CD1c-positive myeloid dendritic cell (primary cell): ENCODE measurements around the gene KANK3.

Experiments used
- DNase-seq: peaks from one replicate; pipeline ENCODE4 v3.0.0-alpha.2; 2016; ENCODE audit errors: extremely low spot score

Gene KANK3

DNA sequence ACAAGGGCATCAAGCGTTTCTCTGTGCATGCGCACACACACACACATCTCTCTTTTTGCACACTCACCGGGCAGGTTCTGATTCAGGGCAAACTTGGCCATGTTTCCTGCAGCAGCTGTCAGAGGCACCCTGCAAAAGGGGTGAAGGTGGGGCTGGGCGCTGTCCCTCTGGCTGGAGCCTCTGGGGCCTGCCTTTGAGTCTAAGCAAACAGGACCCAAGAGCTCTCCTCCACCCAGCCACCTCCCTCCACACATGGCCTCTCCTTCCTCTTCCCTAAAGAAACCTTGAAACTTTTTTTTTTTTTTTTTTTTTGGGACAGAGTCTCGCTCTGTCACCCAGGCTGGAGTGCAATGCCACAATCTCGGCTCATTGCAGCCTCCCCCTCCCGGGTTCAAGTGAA is 5.3 kb downstream of the KANK3 start:
- DNase-seq = no peak

GRCh38 chr19:8336660-8337059 is 6.4 kb downstream of the KANK3 start:
- no peak for DNase-seq

DNA sequence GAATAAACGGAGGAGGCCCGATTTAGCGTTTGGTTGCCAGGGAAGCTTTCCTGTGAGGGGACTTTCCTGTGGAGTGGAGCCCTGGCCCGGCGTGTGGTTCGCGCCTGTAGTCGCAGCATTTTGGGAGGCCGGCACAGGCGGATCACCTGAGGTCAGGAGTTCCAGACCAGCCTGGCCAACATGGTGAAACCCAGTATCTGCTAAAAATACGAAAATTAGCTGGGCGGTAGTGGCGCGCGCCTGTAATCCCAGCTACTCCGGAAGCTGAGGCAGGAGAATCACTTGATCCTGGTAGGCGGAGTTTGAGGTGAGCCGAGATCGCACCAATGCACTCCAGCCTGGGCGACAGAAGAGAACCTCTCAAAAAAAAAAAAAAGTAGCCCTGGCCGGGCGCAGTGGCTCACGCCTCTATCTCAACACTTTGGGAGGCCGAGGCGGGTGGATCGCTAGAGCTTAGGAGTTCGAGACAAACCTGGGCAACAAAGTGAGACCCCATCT is 6.9 kb downstream of the KANK3 start:
- DNase-seq = no peak

DNA sequence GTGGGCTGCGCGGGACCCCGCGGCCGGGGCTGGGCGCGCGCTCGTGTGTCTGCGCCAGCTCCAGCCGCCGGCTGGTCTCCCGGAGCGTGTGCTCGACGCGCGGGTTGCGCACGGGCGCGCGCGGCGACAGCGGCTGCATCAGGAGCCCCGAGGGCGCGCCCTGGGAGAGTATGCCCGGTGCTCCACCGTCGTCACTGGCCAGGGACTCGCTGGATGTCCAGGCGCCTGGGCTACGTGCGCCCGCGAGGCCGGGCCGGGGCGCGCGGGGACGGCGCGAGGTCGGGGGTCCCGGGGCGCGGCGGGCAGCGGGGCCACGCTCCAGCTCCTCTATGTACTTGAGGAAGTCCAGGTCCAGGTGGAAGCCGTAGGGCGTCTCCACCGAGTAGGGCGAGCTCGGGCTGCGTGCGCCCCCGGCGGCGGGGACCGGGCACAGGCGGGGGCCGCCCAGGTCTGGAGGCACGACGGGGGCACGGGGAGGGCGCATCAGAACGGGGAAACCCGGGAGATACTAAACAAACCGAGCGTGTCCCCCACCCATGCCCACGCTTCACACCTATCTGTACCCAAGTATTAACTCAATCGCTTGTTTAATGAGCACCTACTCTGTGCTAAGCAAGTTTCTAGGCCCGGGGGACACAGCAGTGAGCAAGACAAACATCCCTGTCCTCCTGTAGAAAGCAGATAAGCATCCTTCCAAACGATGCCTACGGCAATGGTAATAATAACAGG is 7.6 kb downstream of the KANK3 start:
- DNase-seq = no peak

- DNase-seq = peak; percentile 79
Measured at GRCh38 chr19:8334458-8335342, 8.4 kb downstream of the KANK3 start.

DNA sequence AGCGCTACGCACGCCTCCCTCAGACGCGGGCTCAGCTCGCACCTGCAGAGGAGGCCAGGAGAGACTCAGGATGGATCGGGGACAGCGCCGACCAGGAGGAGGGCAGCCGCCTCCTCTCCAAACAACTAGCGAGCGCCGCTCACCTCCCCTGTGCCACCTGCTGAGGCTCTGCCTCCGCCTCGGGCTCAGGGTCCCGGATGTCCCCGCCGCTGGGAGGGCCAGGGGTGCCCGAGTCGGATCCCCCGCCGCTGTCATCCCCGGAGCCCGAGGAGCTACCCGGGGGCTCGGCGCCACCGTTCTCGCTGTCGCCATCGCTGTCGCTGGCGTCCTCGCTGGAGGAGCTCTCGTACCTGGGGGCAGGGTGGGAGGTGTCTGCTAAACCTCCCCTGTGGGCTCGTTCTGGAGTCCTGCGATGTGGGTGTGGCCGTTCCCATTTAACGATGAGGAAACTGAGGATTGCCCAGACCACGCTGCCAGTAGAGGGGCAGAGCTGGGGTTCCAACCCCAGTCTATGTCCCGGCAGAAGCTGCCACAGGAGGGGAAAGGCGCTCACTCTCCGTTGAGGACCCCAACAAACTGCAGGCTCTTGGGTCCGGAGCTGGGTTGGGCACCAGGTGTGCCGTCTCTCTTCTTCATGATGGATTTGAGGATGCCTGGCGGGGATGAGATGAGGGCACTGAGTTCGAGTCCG is 9.2 kb downstream of the KANK3 start:
- no peak for DNase-seq

GRCh38 chr19:8332976-8333766 is 9.9 kb downstream of the KANK3 start:
- DNase-seq = no peak

DNA sequence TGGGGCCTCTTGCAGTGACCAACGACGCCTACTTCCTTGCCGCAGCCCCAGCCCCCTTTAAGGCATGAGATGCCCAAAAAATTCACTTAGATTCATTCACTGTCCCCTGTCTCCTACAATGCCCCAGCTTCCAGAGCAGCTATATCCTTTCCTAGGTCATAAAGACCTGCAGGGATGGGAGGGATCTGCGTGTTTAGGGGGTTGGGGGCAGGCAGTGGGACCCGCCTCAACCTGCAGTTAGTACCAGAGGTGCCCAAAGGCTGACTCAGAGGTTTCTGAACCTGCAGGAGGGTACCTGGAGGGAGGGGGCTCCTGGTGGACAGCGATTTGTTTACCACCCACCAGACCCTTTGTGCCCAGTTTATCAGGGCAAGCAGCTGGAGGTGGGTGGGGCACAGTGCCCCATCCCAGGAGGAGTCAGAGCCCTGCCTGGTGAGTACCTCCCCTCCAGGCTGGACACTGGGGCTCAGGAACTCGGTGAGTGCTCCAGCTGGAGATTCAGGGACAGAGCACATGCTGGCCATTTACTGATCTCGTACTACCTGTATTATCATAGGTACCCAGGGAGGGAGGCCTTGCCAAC is 11.7 kb downstream of the KANK3 start:
- no peak for DNase-seq

DNA sequence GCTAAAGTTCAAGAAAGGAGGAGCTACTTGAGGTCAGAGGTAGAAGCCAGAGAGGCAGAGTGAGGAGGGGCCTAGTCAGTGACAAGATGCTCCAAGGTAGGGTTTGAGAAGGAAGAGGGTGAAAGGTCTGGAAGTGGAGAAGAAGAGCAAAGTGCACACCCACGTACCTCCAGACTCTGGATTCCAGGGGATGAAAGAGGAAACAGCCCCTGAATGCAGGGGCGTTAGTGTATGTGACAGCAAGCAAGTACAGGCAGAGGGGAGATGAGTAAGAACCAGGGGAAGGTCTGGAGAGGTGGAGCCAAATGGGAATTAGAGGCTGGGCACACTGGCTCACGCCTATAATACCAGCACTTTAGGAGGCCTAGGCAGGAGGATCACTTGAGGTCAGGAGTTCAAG is 13.1 kb downstream of the KANK3 start:
- peak; percentile 76 for DNase-seq

DNA sequence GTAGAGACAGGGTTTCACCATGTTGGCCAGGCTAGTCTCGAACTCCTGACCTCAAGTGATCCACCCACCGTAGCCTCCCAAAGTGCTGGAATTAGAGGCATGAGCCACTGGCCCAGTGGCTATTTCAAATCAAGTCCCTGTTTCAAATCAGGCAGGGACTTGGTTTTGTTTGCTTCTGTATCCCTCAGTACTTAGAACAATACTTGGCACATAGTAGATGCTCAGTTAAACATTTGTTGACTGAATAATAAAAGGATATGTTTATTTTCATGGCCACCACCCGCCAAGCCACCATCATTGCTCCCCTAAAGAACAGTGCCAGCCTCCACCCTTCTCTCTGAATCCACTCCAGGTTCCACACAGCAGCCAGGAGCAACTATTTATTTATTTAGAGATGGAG is 17.6 kb downstream of the KANK3 start:
- DNase-seq = no peak

DNA sequence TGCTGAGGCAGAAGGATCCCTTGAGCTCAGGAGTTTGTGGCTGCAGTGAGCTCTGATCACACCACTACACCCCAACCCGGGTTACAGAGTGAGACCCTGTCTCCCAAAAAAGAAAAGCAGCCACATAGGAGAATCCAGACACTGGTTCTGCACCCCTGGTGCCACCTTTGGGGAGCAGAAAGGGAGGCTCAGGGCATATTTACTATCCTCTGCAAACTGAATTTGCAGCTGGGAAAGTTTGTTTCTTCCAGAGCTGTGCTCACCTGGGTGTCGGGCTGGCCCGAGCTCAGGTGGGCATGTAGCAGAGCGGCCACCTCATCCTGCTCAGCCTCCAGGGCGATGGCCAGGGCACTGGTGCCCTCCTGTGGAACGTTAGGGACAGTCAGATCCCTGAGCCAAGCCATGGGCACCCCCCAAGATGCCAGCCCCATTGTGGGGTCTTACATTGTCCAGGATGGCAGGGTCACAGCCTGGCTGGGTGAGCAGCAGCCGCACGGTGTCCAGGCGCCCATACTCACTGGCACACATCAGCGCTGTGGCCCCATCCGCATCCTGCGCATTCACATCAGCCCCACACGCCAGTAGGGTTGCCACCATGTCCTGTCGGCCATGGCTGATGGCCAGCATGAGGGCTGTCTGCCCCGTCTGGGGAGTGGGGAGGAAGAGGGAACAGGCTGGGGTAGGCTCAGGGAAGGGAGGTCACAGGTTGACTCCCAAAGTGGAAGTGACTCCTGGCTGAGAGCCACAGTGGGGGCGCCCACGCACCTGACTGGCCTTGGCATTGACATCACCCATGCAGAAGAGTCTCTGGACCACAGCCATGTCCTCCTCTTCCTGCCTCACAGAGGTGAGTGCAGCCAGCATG is 18.6 kb downstream of the KANK3 start:
- peak; percentile 60 for DNase-seq

DNA sequence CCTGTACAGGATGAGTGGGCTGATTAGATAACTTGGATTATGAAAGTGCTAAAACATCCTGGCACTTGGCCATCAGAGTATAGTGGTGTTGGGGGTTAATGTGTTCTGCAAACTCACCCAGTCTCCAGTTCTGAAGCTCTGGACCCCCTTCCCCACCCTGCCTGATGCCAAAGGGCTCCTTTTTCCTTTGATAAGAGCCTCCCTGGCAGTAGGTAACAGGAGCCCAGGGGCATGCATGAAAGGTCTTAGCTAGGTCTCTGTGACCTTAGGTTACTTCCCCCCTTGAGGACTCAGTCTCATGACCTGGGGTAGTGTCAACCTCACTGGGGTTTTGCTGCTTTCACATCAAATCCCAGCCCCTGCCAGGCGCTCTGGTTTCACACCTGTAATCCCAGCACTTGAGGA is 19.3 kb downstream of the KANK3 start:
- DNase-seq = no peak

DNA sequence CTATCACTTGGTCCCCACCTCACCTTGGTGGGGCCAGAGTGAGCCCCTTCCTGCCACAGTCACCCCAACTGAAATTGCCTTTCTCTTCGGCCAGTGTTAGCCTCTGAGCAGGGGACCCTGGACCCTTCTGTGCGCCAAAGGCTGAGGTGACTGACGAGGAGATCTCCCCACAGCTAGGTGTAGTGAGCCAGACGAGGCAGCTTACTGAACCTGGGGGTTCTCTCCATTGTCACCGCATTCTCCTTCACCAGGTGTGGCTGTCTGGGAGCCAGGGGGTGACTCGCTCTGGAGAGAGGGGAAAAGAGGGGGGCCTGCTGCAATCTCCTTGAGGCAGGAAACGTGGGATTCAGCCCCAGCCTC is 20.4 kb downstream of the KANK3 start:
- DNase-seq = no peak

- no peak for DNase-seq
Measured at GRCh38 chr19:8321986-8322637, 20.9 kb downstream of the KANK3 start.

DNA sequence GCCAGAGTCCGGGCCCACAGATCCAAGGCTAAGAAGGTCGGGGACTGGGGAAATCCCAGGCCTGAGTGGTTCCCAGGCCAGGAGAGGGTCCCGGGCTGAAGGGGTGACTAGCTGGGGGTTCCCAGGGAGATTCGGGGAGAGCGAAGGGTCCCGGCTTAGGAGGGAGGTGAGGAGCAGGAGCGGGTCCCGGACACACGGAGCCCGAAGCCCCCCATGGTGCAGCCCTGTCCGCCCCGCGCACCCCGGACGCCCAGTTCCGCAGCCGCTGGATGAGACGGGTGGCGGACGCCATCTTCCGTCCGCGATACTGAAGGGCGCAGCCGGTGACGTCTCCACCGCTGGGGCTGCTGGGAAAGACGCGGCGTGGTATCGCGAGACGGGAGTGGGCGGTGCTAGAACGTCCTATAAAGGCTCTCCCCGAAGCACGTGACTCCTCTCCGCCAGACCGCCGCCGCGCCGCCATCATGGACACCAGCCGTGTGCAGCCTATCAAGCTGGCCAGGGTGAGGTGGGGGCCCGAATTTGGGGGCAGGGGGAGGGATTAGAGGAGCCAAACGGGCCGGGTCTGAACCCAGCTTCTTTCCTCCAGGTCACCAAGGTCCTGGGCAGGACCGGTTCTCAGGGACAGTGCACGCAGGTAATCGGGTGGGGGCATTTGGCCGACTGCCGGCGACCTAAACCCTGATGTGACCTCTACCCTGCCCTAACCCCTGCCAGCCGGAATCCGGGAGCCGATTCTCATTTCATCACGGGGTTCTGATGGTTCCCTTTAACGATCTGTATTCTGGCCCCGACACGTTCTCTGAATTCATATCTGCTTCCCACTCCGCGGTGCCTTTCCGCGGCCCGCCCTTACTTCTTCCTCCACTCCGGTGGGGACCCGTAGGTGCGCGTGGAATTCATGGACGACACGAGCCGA is 21.7 kb downstream of the KANK3 start, which contains the start of the genes NDUFA7 and RPS28:
TSS of gene NDUFA7 (minus strand) at position 309 of the 919 bp plus-strand sequence. CDS start at position 292, 17 bp downstream.
TSS of gene RPS28 (plus strand) at position 430 of the 919 bp plus-strand sequence. CDS start at position 465, 35 bp downstream.
- DNase-seq = peak; percentile 99

GRCh38 chr19:8320564-8321066 is 22.4 kb downstream of the KANK3 start:
- no peak for DNase-seq

- no peak for DNase-seq
Measured at GRCh38 chr19:8319807-8320520, 23.1 kb downstream of the KANK3 start.
